ENCODE measurements around the gene RETREG2.

Gene RETREG2

DNA sequence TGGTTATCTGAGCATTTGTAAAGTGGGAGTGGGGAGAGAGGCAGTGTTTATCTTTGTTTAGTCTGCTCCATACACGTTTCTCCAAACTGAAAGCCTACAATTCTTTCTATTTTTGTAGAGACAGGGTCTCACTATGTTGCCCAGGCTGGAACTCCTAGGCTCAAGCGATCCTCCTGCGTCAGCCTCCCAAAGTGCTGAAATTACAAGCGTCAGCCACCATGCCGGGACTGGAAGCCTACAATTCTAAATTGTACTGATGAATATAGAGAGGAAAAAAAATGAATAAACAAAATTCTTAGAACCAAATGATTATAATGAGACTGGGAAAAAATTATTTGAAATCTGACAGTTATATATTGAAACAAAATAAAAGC, 27.1 kb downstream of the RETREG2 start:
- H2AFZ ChIP-seq (ENCODE audit: low read length), result no peak overlapping the region
- H3K79me2 ChIP-seq (ENCODE audit: low read length), result peaks cover 12% of the 10 kb centered on the region; the same call in 1 of the 2 replicates
- H3K27ac ChIP-seq (ENCODE audit: low read length), result no peak overlapping the region
- DNase-seq, result no peak
- H3K36me3 ChIP-seq (replicated peaks; ENCODE audit: insufficient read depth, low read length), result no peaks in the 10 kb centered on the region
- TF ChIP-seq EZH2 (optimal IDR thresholded peaks at IDR 0.05; ENCODE audit: low read depth, low read length) (no peak), EZH2phosphoT487 (IDR thresholded peaks at IDR 0.05; ENCODE audit: low read length) (no peak)
- TF ChIP-seq, protein P1, sequence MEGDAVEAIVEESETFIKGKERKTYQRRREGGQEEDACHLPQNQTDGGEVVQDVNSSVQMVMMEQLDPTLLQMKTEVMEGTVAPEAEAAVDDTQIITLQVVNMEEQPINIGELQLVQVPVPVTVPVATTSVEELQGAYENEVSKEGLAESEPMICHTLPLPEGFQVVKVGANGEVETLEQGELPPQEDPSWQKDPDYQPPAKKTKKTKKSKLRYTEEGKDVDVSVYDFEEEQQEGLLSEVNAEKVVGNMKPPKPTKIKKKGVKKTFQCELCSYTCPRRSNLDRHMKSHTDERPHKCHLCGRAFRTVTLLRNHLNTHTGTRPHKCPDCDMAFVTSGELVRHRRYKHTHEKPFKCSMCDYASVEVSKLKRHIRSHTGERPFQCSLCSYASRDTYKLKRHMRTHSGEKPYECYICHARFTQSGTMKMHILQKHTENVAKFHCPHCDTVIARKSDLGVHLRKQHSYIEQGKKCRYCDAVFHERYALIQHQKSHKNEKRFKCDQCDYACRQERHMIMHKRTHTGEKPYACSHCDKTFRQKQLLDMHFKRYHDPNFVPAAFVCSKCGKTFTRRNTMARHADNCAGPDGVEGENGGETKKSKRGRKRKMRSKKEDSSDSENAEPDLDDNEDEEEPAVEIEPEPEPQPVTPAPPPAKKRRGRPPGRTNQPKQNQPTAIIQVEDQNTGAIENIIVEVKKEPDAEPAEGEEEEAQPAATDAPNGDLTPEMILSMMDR (IDR thresholded peaks at IDR 0.05; ENCODE audit: low read length), result no peak
- H3K27me3 ChIP-seq (replicated peaks; ENCODE audit: insufficient read depth, low read length), result no peaks in the 10 kb centered on the region
- H3F3A ChIP-seq (ENCODE audit: insufficient read depth, low read length), result peaks cover 13% of the 10 kb centered on the region
- no peaks in the 10 kb centered on the region for H3K9me2 ChIP-seq (replicated peaks; ENCODE audit: insufficient read depth, low read length)
- no peaks in the 10 kb centered on the region for H3K9me3 ChIP-seq (replicated peaks; ENCODE audit: insufficient read depth, low read length)
- H3K9ac ChIP-seq (ENCODE audit: low read length), result no peak overlapping the region
- no peak overlapping the region for H3K4me3 ChIP-seq (ENCODE audit: low read length)
- H3K4me1 ChIP-seq (ENCODE audit: low read length), result peaks cover 10% of the 10 kb centered on the region; the same call in 1 of the 2 replicates
- no peaks in the 10 kb centered on the region for H4K20me1 ChIP-seq (ENCODE audit: insufficient read depth, low read length)
- H3K4me2 ChIP-seq (ENCODE audit: low read depth, low read length), result no peak overlapping the region

DNA sequence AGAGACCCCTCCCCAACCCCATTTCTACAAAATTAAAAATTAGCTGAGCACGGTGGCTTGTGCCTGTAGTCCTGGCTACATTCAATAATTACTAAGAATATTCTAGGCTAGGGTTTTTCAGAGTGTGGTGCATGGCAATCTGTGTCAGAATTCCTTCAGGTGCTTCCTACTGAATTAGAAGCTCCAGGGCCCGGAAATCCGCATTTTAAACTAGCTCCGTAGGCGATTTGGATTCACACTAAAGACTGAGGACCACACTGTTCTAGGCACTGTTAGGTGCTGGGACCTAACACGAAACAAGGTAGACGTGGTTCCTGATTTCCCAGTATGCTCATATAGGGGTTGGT, 27.9 kb downstream of the RETREG2 start:
- Histone ChIP-seq H3K4me2 (ENCODE audit: low read depth, low read length) (peak overlapping the region; percentile 70), H3K9me3 (replicated peaks; ENCODE audit: insufficient read depth, low read length) (no peaks in the 10 kb centered on the region), H3K27ac (ENCODE audit: low read length) (peak overlapping the region; percentile 79; the same call in 1 of the 2 replicates), H3K4me3 (ENCODE audit: low read length) (peak overlapping the region; percentile 84), H3K27me3 (replicated peaks; ENCODE audit: insufficient read depth, low read length) (no peaks in the 10 kb centered on the region), H2AFZ (ENCODE audit: low read length) (peak overlapping the region; percentile 52), H4K20me1 (ENCODE audit: insufficient read depth, low read length) (no peaks in the 10 kb centered on the region), H3K9me2 (replicated peaks; ENCODE audit: insufficient read depth, low read length) (no peaks in the 10 kb centered on the region), H3K79me2 (ENCODE audit: low read length) (peaks cover 12% of the 10 kb centered on the region; the same call in 1 of the 2 replicates), H3K36me3 (replicated peaks; ENCODE audit: insufficient read depth, low read length) (no peaks in the 10 kb centered on the region), H3K4me1 (ENCODE audit: low read length) (peaks cover 10% of the 10 kb centered on the region; the same call in 1 of the 2 replicates), H3F3A (ENCODE audit: insufficient read depth, low read length) (peaks cover 13% of the 10 kb centered on the region), H3K9ac (ENCODE audit: low read length) (peak overlapping the region; percentile 78)
- TF ChIP-seq, protein P1 (IDR thresholded peaks at IDR 0.05; ENCODE audit: low read length), result no peak
- TF ChIP-seq EZH2phosphoT487 (IDR thresholded peaks at IDR 0.05; ENCODE audit: low read length), result no peak
- no peak for TF ChIP-seq EZH2 (optimal IDR thresholded peaks at IDR 0.05; ENCODE audit: low read depth, low read length)
- DNase-seq, result no peak

DNA sequence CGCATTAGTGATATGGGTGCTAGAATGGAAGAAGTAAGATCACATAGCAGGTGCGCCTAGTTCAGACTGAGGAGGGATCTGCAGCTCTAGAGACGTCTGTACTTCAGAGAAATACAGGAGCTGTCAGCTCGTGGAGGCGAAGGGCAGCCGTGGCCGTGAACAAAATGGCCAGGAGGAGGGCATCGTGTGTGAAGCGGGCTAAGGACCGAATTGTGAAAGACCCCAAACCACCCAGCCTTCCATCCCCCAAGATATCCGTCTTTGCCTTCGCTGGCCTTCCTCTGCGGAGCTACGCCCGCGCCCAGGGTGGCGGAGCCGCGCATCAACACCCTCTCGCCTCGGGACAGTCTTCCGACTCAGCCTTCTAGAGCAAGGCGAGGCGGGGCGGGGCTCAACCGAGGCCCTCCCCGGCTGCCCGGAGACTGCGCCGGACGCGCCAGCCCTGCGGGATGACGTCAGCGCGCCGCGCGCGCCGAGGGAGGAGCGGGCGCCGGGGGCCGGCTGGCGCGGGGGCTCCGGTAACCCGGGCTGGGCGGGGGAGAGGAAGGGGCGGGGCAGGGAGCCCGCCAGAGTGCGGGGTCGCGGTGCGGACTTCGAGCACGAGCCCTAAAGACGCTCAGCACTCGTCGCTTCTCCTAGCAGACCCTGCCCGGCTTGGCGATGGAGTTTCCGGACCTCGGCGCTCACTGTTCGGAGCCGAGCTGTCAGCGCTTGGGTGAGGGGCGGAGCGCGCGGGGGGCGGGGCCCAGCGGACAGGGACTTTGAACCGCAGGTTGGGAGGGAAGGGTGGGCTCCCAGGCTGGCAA, 28.5 kb downstream of the RETREG2 start, which contains the start of gene ZFAND2B:
ZFAND2B (plus strand) TSS at position 455 of the 806 bp plus-strand sequence; CDS start at position 661, 206 bp downstream.
- peaks cover 12% of the 10 kb centered on the region; the same call in 1 of the 2 replicates for H3K79me2 ChIP-seq (ENCODE audit: low read length)
- H2AFZ ChIP-seq (ENCODE audit: low read length), result peak within 1 kb of the TSS; percentile 82
- no peaks in the 10 kb centered on the region for H3K9me2 ChIP-seq (replicated peaks; ENCODE audit: insufficient read depth, low read length)
- H4K20me1 ChIP-seq (ENCODE audit: insufficient read depth, low read length), result no peaks in the 10 kb centered on the region
- DNase-seq, result peak; percentile 96
- H3K36me3 ChIP-seq (replicated peaks; ENCODE audit: insufficient read depth, low read length), result no peaks in the 10 kb centered on the region
- peaks cover 10% of the 10 kb centered on the region; the same call in 1 of the 2 replicates for H3K4me1 ChIP-seq (ENCODE audit: low read length)
- H3K4me2 ChIP-seq (ENCODE audit: low read depth, low read length), result peak within 1 kb of the TSS; percentile 88
- no peaks in the 10 kb centered on the region for H3K9me3 ChIP-seq (replicated peaks; ENCODE audit: insufficient read depth, low read length)
- H3K4me3 ChIP-seq (ENCODE audit: low read length), result peak within 1 kb of the TSS; percentile 84
- no peak for TF ChIP-seq EZH2phosphoT487 (IDR thresholded peaks at IDR 0.05; ENCODE audit: low read length)
- TF ChIP-seq, protein P1 (IDR thresholded peaks at IDR 0.05; ENCODE audit: low read length), result no peak
- no peak for TF ChIP-seq EZH2 (optimal IDR thresholded peaks at IDR 0.05; ENCODE audit: low read depth, low read length)
- peak within 1 kb of the TSS; percentile 79 for H3K27ac ChIP-seq (ENCODE audit: low read length)
- H3F3A ChIP-seq (ENCODE audit: insufficient read depth, low read length), result peaks cover 13% of the 10 kb centered on the region
- no peaks in the 10 kb centered on the region for H3K27me3 ChIP-seq (replicated peaks; ENCODE audit: insufficient read depth, low read length)
- peak within 1 kb of the TSS; percentile 81 for H3K9ac ChIP-seq (ENCODE audit: low read length)

All from MM.1S (cell line).